T-helper 2 cell (primary cell): Measurements from ENCODE around the gene TBL2.
"Not testable (repeated sequence)": the region's sequence is repeated elsewhere in the genome, so short reads cannot be mapped to it uniquely, and the experiment has no call there.

Experiments used
- DNase-seq, 5 experiments: peaks; one replicate each; pipeline versions ENCODE4 v3.0.0 to v3.0.0-alpha.2; 2012 to 2022

Gene TBL2

DNA sequence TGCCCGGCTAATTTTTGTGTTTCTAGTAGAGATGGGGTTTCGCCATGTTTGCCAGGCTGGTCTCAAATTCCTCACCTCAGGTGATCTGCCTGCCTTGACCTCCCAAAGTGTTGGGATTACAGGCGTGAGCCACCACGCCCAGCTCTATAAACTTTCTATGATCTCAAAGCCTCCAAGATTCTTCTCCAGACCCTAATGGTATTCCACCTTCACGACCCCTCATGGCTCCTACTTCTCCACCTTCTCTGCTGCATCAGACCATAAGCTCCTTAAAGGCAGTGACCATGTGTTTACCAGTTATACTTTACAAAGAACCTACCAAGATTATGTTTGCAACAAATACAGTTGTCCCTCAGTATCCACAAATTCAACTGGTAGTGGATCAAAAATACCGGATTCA, 46.2 kb downstream of the TBL2 start:
- DNase-seq = no peak

GRCh38 chr7:73530800-73531199, 47.6 kb downstream of the TBL2 start:
- DNase-seq = no peak

GRCh38 chr7:73526896-73527821, 51.2 kb downstream of the TBL2 start:
- DNase-seq = peak in 1 of 5 experiments; percentile 45

DNA sequence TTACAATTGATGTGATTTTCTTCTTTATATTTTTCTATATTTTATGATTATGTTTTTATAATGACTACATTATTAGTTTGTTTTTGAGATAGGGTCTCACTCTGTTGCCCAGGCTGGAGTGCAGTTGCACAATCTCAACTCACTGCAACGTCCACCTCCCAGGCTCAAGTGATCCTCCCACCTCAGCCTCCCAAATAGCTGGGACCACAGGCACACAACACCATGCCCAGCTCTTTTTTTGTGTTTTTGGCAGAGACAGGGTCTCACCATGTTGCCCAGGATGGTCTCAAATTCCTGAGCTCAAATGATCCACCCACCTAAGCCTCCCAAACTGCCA, 52.3 kb downstream of the TBL2 start:
- DNase-seq = not testable (repeated sequence)

DNA sequence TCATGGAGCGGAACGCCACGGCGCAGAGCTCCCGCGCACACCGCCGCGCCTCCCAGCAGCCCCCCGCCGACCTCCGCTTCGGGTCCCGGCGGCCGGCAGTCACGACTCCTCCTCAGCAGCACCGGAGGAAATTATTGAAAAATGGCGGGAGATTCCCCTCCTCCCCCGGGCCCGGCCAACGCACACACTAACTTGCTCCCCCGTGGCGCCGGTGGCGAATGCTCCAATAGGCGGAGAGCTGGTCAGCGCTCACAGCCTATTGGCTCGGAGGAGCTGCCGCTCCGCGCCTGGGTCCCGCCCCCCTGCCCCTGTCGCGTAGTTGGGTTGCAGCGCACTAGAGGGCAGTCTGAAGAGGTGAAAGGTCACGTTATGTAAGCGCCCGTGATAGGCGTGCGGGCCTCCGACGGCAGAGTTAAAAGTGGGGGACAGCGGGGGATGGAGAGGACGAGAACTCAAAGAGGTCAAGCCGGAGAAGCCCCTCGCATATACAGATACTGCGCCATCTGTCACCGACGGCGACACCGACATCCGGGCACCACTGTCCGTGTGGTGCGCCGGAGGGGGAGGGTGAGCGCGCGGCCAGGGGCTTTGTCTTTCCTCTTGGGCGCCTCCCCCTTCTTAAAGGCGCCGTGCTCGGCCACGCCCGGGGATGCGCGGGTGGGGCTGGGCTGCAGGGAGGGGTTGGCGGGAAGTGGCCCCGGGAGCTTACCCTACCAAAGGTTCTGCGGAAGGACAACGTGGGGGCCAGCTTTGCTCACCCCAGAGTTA, 56.1 kb downstream of the TBL2 start, which contains the start of gene BAZ1B:
Gene BAZ1B, minus strand, starts transcription at position 189 of the 768 bp plus-strand sequence. CDS start 360 bp downstream, outside the sequence.
- DNase-seq = peak; percentile 93 to 99 (median 95)

DNA sequence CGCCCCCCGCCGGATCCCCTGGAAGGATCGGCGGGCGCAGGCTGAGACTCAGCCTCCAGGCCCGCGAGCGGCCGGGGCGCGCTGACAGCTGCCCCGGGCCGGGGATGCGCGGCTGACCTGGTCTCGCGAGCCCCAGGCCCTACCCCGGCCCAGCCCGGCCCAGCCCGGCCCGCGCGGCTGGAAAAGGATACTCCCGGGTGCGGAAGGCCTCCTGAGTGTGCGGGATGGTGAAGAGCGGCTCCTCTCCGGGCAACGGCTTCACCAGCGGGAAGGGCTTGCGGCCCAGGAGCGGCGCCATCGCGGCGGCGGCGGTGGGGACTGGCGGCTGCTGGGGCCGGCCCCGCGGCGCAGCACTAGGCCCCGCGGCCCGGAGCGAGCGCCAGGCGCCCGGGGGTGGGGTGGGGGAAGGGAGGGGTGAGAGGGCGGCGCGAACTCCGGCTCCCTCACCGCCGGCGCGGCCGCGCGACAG, 56.7 kb downstream of the TBL2 start:
- DNase-seq = peak in 1 of 5 experiments; percentile 4

DNA sequence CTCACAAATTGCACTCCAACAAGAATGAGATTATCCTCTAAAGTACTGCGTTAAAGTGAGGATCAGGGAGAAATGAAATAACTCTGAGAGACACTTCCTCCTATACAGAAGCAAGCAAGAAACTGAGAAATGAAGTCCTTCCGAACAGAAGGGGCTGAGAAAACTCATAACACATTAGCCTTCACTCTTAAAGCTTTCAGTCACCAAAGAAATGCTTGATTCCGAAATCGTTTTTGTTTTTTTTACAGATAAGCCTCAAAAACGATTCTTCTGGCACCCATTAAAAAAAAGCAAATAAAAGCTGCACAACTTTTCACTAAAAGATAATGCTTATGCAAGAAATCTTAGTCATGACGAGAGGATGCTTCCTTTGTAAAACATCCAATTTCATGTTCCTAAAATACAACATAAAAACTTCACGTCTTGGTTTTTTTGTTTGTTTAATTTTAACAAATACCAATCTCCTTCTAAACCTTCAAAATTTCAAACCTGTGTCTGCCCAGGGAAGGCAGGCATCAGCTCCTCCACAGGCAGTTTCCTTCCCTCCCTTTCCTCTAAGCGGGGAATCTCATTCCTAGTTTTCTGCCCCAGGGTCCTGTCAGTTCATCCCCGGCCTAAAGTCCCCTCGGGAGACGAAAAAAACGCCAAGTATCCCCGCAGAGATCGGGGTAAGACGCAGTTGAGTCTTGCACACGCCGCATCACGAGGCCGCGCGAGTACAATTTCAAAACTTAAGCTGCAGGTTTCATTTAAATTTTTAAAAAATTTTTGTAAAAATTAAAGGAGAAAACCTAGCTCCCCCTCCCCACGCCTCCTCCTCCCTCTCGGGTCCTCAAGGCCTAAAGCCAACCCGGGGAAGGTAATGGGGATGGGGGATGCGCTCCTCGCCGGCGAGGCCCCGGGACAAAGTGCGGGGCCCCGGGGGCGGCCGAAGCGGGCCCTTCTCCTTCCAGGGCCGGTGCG, 57.4 kb downstream of the TBL2 start:
- peak in 1 of 5 experiments; percentile 33 for DNase-seq

DNA sequence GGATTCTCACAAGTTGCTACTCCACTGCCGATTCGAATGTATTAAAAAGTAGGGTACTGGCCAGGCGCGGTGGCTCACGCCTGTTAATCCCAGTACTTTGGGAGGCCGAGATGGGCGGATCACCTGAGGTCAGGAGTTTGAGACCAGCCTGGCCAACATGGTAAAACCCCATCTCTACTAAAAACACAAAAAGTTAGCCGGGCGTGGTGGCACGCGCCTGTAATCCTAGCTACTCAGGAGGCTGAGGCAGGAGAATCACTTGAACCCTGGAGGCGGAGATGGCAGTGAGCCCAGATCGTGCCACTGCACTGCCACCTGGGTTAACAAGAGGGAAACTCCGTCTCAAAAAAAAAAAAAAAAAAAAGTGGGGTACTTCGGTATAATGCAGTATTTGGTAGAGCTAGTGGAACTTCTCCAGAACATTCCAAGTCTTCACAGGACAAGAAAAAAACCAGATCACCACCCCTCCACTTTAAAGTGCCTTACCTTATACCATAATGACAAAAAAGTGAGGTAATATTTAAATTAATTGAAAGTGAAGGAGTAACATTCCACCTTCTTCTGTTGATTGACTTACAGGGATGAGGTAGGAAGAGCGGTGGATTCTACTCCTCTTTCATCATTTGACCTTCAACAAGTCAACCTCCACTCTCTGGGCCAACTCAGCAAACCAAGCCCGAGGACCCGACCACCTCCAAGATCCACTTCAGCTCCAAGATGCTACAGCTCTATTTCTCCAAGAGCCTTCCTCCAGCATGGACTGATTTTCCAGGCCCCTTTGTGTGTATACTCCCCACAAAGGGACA, 58.3 kb downstream of the TBL2 start:
- DNase-seq = peak in 2 of 5 experiments; percentile 21 to 65

DNA sequence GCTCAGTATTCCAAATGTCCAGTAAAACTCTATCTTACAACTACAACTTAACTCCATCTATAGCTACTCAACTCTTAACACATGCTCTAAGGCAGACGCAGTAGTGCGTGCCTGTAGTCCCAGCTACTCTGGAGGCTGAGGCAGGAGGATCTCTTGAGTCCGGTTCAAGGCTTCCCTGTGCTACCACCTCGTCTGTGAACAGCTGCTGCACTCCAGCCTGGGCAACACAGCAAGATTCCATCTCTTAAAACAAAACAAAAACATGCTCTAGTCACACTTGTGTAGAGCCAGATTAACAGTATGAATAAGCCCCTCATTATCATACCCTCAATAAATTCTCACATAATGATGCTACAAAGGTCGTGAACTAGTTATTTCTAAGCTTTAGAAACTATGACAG, 59.9 kb downstream of the TBL2 start:
- DNase-seq = no peak
